Measurements from ENCODE around the gene TPI1. TPM values are rescaled to one million over a fixed set of nuclear protein-coding genes. Genes with fewer than 3 reads are reported as not detected.

TPI1 gene
- total RNA-seq, 2 donors from 2014 or later = 287 to 322 TPM

DNA sequence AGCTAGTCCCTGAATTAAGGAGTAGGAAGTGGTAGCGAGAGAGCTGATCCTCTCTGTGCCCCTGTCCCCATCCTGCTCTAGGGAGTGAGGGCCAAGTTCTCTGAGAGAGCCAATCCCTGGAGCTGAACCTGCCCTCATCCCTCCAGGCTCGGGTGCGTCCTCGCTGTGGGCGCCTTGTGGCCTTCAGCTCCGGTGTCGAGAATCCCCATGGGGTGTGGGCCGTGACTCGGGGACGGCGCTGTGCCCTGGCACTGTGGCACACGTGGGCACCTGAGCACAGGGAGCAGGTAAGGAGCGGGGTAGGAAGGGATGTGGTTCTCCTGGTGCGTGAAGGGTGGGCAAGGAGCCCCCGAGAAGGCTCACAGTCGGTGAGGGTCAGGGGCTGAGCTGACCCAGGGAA lies 28.5 kb upstream of the TPI1 start:
- ATAC-seq (ENCODE audit: insufficient number of reproducible peaks, low FRiP score, low read depth) (no peak), DNase-seq (ENCODE audit: low spot score) (no peak)
- Histone ChIP-seq H3K9me3 (no peaks in the 10 kb centered on the region), H3K4me1 (ENCODE audit: control insufficient read depth in 1 of 2, low read depth in 2 of 2) (no peaks in the 10 kb centered on the region), H3K36me3 (peaks cover 35% of the 10 kb centered on the region), H3K27ac (no peak overlapping the region), H3K4me3 (no peak overlapping the region), H3K27me3 (replicated peaks; ENCODE audit: insufficient read depth) (no peaks in the 10 kb centered on the region)
- TF ChIP-seq, protein P1, sequence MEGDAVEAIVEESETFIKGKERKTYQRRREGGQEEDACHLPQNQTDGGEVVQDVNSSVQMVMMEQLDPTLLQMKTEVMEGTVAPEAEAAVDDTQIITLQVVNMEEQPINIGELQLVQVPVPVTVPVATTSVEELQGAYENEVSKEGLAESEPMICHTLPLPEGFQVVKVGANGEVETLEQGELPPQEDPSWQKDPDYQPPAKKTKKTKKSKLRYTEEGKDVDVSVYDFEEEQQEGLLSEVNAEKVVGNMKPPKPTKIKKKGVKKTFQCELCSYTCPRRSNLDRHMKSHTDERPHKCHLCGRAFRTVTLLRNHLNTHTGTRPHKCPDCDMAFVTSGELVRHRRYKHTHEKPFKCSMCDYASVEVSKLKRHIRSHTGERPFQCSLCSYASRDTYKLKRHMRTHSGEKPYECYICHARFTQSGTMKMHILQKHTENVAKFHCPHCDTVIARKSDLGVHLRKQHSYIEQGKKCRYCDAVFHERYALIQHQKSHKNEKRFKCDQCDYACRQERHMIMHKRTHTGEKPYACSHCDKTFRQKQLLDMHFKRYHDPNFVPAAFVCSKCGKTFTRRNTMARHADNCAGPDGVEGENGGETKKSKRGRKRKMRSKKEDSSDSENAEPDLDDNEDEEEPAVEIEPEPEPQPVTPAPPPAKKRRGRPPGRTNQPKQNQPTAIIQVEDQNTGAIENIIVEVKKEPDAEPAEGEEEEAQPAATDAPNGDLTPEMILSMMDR (IDR thresholded peaks at IDR 0.05) = no peak

GRCh38 chr12:6839482-6840201 lies 27.7 kb upstream of the TPI1 start:
- Histone ChIP-seq H3K27me3 (replicated peaks; ENCODE audit: insufficient read depth) (no peaks in the 10 kb centered on the region), H3K27ac (no peak overlapping the region), H3K36me3 (peaks cover 32% of the 10 kb centered on the region), H3K9me3 (no peaks in the 10 kb centered on the region), H3K4me1 (ENCODE audit: control insufficient read depth in 1 of 2, low read depth in 2 of 2) (no peaks in the 10 kb centered on the region), H3K4me3 (no peak overlapping the region)
- DNase-seq (ENCODE audit: low spot score) (no peak), ATAC-seq (ENCODE audit: insufficient number of reproducible peaks, low FRiP score, low read depth) (no peak)
- TF ChIP-seq, protein P1 (IDR thresholded peaks at IDR 0.05) = no peak

DNA sequence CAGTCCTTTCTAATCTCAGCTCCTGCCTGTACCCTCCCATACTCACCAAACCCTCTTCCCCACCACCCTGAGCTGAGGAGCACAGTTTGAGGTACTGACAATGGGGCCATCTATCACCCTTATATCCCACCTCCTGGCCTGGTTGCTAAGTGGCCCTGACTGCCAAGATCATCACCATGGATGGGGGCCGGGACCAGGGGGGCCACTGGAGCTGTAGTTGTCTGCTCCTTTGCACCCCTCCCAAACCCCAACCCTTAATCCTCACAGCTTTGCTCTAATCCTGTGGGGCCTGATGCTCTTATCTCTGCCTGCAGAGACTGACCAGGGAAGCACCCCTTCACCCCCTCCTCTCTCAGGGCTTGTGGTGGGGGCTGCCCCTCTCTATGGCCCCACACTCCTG lies 27.0 kb upstream of the TPI1 start:
- Histone ChIP-seq H3K27me3 (replicated peaks; ENCODE audit: insufficient read depth) (no peaks in the 10 kb centered on the region), H3K4me3 (no peak overlapping the region), H3K36me3 (peaks cover 37% of the 10 kb centered on the region), H3K4me1 (ENCODE audit: control insufficient read depth in 1 of 2, low read depth in 2 of 2) (no peaks in the 10 kb centered on the region), H3K27ac (no peak overlapping the region), H3K9me3 (no peaks in the 10 kb centered on the region)
- ATAC-seq (ENCODE audit: insufficient number of reproducible peaks, low FRiP score, low read depth) (no peak), DNase-seq (ENCODE audit: low spot score) (no peak)
- TF ChIP-seq, protein P1 (IDR thresholded peaks at IDR 0.05) = no peak

- Histone ChIP-seq H3K9me3 (no peaks in the 10 kb centered on the region), H3K4me1 (ENCODE audit: control insufficient read depth in 1 of 2, low read depth in 2 of 2) (no peaks in the 10 kb centered on the region), H3K36me3 (peaks cover 40% of the 10 kb centered on the region), H3K4me3 (no peak within 1 kb of the TSS), H3K27me3 (replicated peaks; ENCODE audit: insufficient read depth) (no peaks in the 10 kb centered on the region), H3K27ac (no peak within 1 kb of the TSS)
- DNase-seq (ENCODE audit: low spot score) = no peak
- TF ChIP-seq, protein P1 (IDR thresholded peaks at IDR 0.05) = no peak
- no peak for ATAC-seq (ENCODE audit: insufficient number of reproducible peaks, low FRiP score, low read depth)
Measured at GRCh38 chr12:6840761-6841515, 26.4 kb upstream of the TPI1 start, which contains the start of gene GNB3. TSS of gene GNB3 (plus strand) at chr12:6840925. CDS start at chr12:6841288, 363 bp downstream.

DNA sequence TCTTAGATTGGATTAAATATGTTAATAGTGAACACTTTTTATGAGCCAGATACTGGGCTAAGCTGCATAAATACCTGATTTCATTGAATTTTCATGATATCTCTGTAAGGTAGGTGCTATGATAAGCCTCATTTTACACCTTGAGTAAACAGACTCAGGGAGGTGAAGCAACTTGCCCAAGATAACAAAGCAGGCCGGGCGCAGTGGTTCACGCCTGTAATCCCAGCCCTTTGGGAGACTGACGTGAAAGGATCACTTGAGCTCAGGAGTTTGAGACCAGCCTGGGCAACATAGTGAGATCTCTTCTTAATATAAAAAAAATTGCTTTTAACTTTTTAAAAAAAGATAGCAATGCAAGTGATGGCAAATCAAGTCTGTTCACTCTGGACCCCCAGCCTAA lies 25.3 kb upstream of the TPI1 start:
- H3K27me3 ChIP-seq (replicated peaks; ENCODE audit: insufficient read depth) = no peaks in the 10 kb centered on the region
- TF ChIP-seq, protein P1 (IDR thresholded peaks at IDR 0.05) = no peak
- ATAC-seq (ENCODE audit: insufficient number of reproducible peaks, low FRiP score, low read depth) (no peak), DNase-seq (ENCODE audit: low spot score) (no peak)
- H3K9me3 ChIP-seq = no peaks in the 10 kb centered on the region
- H3K36me3 ChIP-seq = peaks cover 37% of the 10 kb centered on the region
- no peaks in the 10 kb centered on the region for H3K4me1 ChIP-seq (ENCODE audit: control insufficient read depth in 1 of 2, low read depth in 2 of 2)
- no peak overlapping the region for H3K27ac ChIP-seq
- H3K4me3 ChIP-seq = no peak overlapping the region
